H1 (cell line): ENCODE results near the gene IL19.

Source experiments
- CEBPB ChIP-seq: IDR thresholded peaks from 2 replicates; pipeline ENCODE4 v1.6.1; 2012; ENCODE audit warnings: low read depth, low read length
- EGR1 ChIP-seq: IDR thresholded peaks from 2 replicates; pipeline ENCODE4 v1.6.1; 2011; ENCODE audit warnings: low read depth, low read length, borderline replicate concordance
- KDM5A ChIP-seq: fragments of 200-600 bp; IDR thresholded peaks from 2 replicates; pipeline ENCODE4 v1.7.1; 2012; ENCODE audit warnings: mild to moderate bottlenecking, low read length, inconsistent platforms, mixed read lengths
- MAFK ChIP-seq: IDR thresholded peaks from 2 replicates; pipeline ENCODE4 v1.6.1; 2012; ENCODE audit warnings: low read depth, mild to moderate bottlenecking, improper control_type of control experiment, low read length
- RXRA ChIP-seq: IDR thresholded peaks from 2 replicates; pipeline ENCODE4 v1.6.1; 2011; ENCODE audit warnings: low read depth, mild to moderate bottlenecking, low read length, moderate library complexity; ENCODE audit not compliant: insufficient read depth
- TBP ChIP-seq: IDR thresholded peaks from 2 replicates; pipeline ENCODE4 v1.6.1; 2011; ENCODE audit warnings: low read depth, low read length, improper control_type of control experiment
- TF ChIP-seq, protein P1 (sequence below), 3 experiments: IDR thresholded peaks; 1 replicate in 2 of 3; 2 replicates in 1 of 3; pipeline versions ENCODE4 v1.5.1 to v1.6.1; 2011; ENCODE audit warnings: low read length in 3 of 3, mild to moderate bottlenecking in 3 of 3, inconsistent platforms in 2 of 3, low read depth in 1 of 3, moderate library complexity in 1 of 3; ENCODE audit not compliant: insufficient read depth in 1 of 3; ENCODE audit errors: control extremely low read depth in 1 of 3

DNA sequence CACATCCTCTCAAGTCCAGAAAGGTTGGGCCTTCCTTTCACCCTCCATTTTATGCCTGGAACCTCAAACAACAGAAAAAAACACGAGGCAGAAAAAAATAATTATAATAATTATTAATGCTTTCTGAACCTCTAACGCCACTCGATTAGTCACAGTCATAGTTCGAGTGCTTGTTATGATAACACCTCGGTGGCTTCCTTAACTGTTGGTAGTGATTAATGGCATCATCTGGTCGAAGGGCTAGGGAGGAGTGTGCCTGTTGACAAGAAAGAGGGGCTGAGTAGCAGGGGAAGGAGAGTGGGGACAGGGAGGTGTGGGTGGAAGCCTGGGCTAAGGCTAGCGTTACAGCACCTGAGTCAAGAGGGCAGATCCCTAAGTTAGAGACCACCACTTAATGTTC is 23.0 kb downstream of the IL19 start:
- TF ChIP-seq EGR1 (no peak), CEBPB (no peak), RXRA (no peak), KDM5A (no peak), TBP (no peak), MAFK (no peak)
- TF ChIP-seq, protein P1, sequence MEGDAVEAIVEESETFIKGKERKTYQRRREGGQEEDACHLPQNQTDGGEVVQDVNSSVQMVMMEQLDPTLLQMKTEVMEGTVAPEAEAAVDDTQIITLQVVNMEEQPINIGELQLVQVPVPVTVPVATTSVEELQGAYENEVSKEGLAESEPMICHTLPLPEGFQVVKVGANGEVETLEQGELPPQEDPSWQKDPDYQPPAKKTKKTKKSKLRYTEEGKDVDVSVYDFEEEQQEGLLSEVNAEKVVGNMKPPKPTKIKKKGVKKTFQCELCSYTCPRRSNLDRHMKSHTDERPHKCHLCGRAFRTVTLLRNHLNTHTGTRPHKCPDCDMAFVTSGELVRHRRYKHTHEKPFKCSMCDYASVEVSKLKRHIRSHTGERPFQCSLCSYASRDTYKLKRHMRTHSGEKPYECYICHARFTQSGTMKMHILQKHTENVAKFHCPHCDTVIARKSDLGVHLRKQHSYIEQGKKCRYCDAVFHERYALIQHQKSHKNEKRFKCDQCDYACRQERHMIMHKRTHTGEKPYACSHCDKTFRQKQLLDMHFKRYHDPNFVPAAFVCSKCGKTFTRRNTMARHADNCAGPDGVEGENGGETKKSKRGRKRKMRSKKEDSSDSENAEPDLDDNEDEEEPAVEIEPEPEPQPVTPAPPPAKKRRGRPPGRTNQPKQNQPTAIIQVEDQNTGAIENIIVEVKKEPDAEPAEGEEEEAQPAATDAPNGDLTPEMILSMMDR (IDR thresholded peaks at IDR 0.05; ENCODE audit: control extremely low read depth in 1 of 3, insufficient read depth in 1 of 3, low read depth in 1 of 3, low read length in 3 of 3): no peak
